GM21367 (cell line): ENCODE data around the gene AGBL3.
A peak's percentile ranks its signal among the peaks of the same experiment; 100 is the strongest.
"Not testable (repeated sequence)": the region's sequence is repeated elsewhere in the genome, so short reads cannot be mapped to it uniquely, and the experiment has no call there.

Experiments used
- ATAC-seq: cut with Tn5 transposase; IDR thresholded peaks from one replicate; pipeline ENCODE4 v1.9.1; 2021; ENCODE audit not compliant: unreplicated experiment

The AGBL3 gene

GRCh38 chr7:134962270-134962780, 24.0 kb upstream of the AGBL3 start:
- ATAC-seq: no peak

GRCh38 chr7:134963036-134963435, 23.3 kb upstream of the AGBL3 start:
- no peak for ATAC-seq

GRCh38 chr7:134966691-134967090, 19.6 kb upstream of the AGBL3 start:
- ATAC-seq: no peak

GRCh38 chr7:134968110-134968509, 18.2 kb upstream of the AGBL3 start:
- ATAC-seq: no peak

GRCh38 chr7:134981645-134982044, 4.7 kb upstream of the AGBL3 start:
- not testable (repeated sequence) for ATAC-seq

- peak; percentile 37 for ATAC-seq
Measured at GRCh38 chr7:134985894-134986362, 380 bp upstream of the AGBL3 start.

- no peak for ATAC-seq
Measured at GRCh38 chr7:134988161-134988560, 1.9 kb downstream of the AGBL3 start.

- no peak for ATAC-seq
Measured at GRCh38 chr7:134991469-134992339, 5.4 kb downstream of the AGBL3 start.

- ATAC-seq: peak; percentile 79
Measured at GRCh38 chr7:134992626-134993179, 6.4 kb downstream of the AGBL3 start.

- ATAC-seq: no peak
Measured at GRCh38 chr7:134993877-134994456, 7.7 kb downstream of the AGBL3 start.

- peak; percentile 23 for ATAC-seq
Measured at GRCh38 chr7:134995239-134996096, 9.2 kb downstream of the AGBL3 start.

GRCh38 chr7:134996097-134996550, 9.8 kb downstream of the AGBL3 start:
- peak; percentile 32 for ATAC-seq

GRCh38 chr7:134997214-134997885, 11.0 kb downstream of the AGBL3 start:
- ATAC-seq: no peak

GRCh38 chr7:134999136-134999535, 12.8 kb downstream of the AGBL3 start:
- ATAC-seq: no peak

GRCh38 chr7:135001390-135002165, 15.3 kb downstream of the AGBL3 start:
- ATAC-seq: no peak

GRCh38 chr7:135012229-135012628, 25.9 kb downstream of the AGBL3 start:
- no peak for ATAC-seq

GRCh38 chr7:135023622-135024021, 37.3 kb downstream of the AGBL3 start:
- no peak for ATAC-seq

GRCh38 chr7:135035252-135035651, 48.9 kb downstream of the AGBL3 start:
- no peak for ATAC-seq

- not testable (repeated sequence) for ATAC-seq
Measured at GRCh38 chr7:135067017-135067416, 80.7 kb downstream of the AGBL3 start.
